ENCODE results near the gene NMNAT2. TPM values are rescaled to one million over a fixed set of nuclear protein-coding genes. Genes with fewer than 3 reads are reported as not detected.

Gene NMNAT2
- total and polyA plus RNA-seq, 2 experiments from 2014 or later, result 3.6 to 10.0 TPM

- Mint-ChIP-seq H3K4me1 (peaks cover 21% of the 10 kb centered on the region), H3K36me3 (ENCODE audit: low read depth) (no peaks in the 10 kb centered on the region; the same call in 2 of the 3 replicates), H3K27me3 (ENCODE audit: insufficient read depth, low read depth, poor library complexity) (peaks cover 12% of the 10 kb centered on the region), H3K4me3 (no peak overlapping the region), H3K9me3 (no peaks in the 10 kb centered on the region), H3K27ac (no peak overlapping the region)
- Histone ChIP-seq H3K4me1 (ENCODE audit: insufficient read depth) (0 out of 2 replicates have a peak, but pooled peaks cover 11% of the 10 kb centered on the region), H3F3A (replicated peaks; ENCODE audit: low read depth) (no peaks in the 10 kb centered on the region), H3K27me3 (ENCODE audit: insufficient read depth) (no peaks in the 10 kb centered on the region), H3K4me3 (no peak overlapping the region), H2AFZ (no peak overlapping the region), H3K9me2 (ENCODE audit: insufficient read depth) (no peaks in the 10 kb centered on the region), H3K4me2 (no peak overlapping the region), H3K79me2 (replicated peaks; ENCODE audit: insufficient read depth) (no peaks in the 10 kb centered on the region), H3K36me3 (ENCODE audit: insufficient read depth) (no peaks in the 10 kb centered on the region), H3K27ac (ENCODE audit: low read depth) (no peak overlapping the region), H4K20me1 (replicated peaks; ENCODE audit: insufficient read depth) (no peaks in the 10 kb centered on the region)
- DNase-seq (ENCODE audit: low spot score) (no peak), ATAC-seq (peak; percentile 23; the same call in 1 of the 3 replicates)
- no peak for TF ChIP-seq POLR2AphosphoS5 (IDR thresholded peaks at IDR 0.05; ENCODE audit: low read depth)
- TF ChIP-seq ZNF462 (CRISPR knock-in tag; IDR thresholded peaks at IDR 0.05), result no peak
- no peak for TF ChIP-seq STAT1 (IDR thresholded peaks at IDR 0.05; ENCODE audit: unreplicated experiment)
- no peak for TF ChIP-seq REST (IDR thresholded peaks at IDR 0.05; ENCODE audit: unreplicated experiment)
- no peak for TF ChIP-seq ZNF114 (CRISPR knock-in tag; IDR thresholded peaks at IDR 0.05)
- no peak for TF ChIP-seq EZH2phosphoT487 (IDR thresholded peaks at IDR 0.05; ENCODE audit: unreplicated experiment)
- TF ChIP-seq NANOG (IDR thresholded peaks at IDR 0.05; ENCODE audit: borderline replicate concordance), result no peak
- no peak for TF ChIP-seq JUNB (IDR thresholded peaks at IDR 0.05; ENCODE audit: unreplicated experiment)
- TF ChIP-seq ETS1 (IDR thresholded peaks at IDR 0.05), result no peak
- TF ChIP-seq ZNF331 (CRISPR knock-in tag; IDR thresholded peaks at IDR 0.05; ENCODE audit: low read depth), result no peak
- no peak for TF ChIP-seq EZH2 (IDR thresholded peaks at IDR 0.05; ENCODE audit: low read depth, unreplicated experiment)
- TF ChIP-seq CTCF (conservative IDR thresholded peaks at IDR 0.05; ENCODE audit: low read depth in 2 of 2), result no peak
- no peak for TF ChIP-seq CREB1 (CRISPR knock-in tag; IDR thresholded peaks at IDR 0.05; ENCODE audit: low read depth)
These were observed 107.3 kb downstream of the NMNAT2 start for GRCh38 chr1:183310753-183311479.
